HEK293 (cell line): Measurements from ENCODE around the gene FICD.
A peak's percentile ranks its signal among the peaks of the same experiment; 100 is the strongest.

Source experiments
- CTCF ChIA-PET: fragments of 350-600 bp; formaldehyde crosslinking; extraction: SDS; loops from one replicate; lab custom pipeline; 2021; ENCODE audit warnings: antibody characterized with exemption; lab: Yijun Ruan, JAX
- POLR2A ChIA-PET: fragments of 300-600 bp; formaldehyde crosslinking; extraction: SDS; loops from one replicate; lab custom pipeline; 2020; ENCODE audit warnings: antibody characterized with exemption, inconsistent platforms; lab: Yijun Ruan, JAX
- H3K27ac ChIP-seq: fragments of 200-500 bp; sonication (Bioruptor generic); 2 replicates; pipeline ENCODE4 v1.5.1; 2014; ENCODE audit warnings: low read depth, low read length, control low read depth, inconsistent platforms; ENCODE audit errors: extremely low read depth
- H3K36me3 ChIP-seq, 2 experiments: fragments of 200-500 bp in 1 of 2; sonication (Bioruptor generic) in 1 of 2; 1 replicate in 1 of 2; 2 replicates in 1 of 2; pipeline ENCODE4 v1.5.1; 2014 to 2017; ENCODE audit warnings: inconsistent platforms in 2 of 2, low read length in 2 of 2; ENCODE audit not compliant: control insufficient read depth in 2 of 2, insufficient read depth in 1 of 2
- H3K4me1 ChIP-seq: fragments of 200-500 bp; sonication (Bioruptor generic); 2 replicates; pipeline ENCODE4 v1.5.1; 2014; ENCODE audit warnings: mild to moderate bottlenecking, low read length, inconsistent platforms; ENCODE audit not compliant: control insufficient read depth, insufficient read depth
- H3K4me3 ChIP-seq: 2 replicates; pipeline ENCODE4 v1.5.1; 2011; ENCODE audit warnings: low read depth, mild to moderate bottlenecking, control low read depth, low read length, moderate library complexity
- H3K9me3 ChIP-seq: fragments of 200-500 bp; sonication (Bioruptor generic); 2 replicates; pipeline ENCODE4 v1.5.1; 2014; ENCODE audit warnings: low read depth, low read length, inconsistent platforms; ENCODE audit not compliant: control insufficient read depth, insufficient read depth
- GLIS1 ChIP-seq: fragments of 450-650 bp; formaldehyde crosslinking; IDR thresholded peaks from 2 replicates; pipeline ENCODE4 v1.5.1; 2016; ENCODE audit warnings: missing biosample characterization, missing genetic modification characterization
- HOXA7 ChIP-seq: sonication (generic); formaldehyde crosslinking; IDR thresholded peaks from 2 replicates; pipeline ENCODE4 v1.8.1; 2022; ENCODE audit warnings: missing genetic modification reagents, borderline replicate concordance
- MZF1 ChIP-seq: fragments of 450-650 bp; formaldehyde crosslinking; IDR thresholded peaks from 2 replicates; pipeline ENCODE4 v1.5.1; 2017; ENCODE audit warnings: missing biosample characterization, missing genetic modification characterization, borderline replicate concordance
- SP2 ChIP-seq: fragments of 450-650 bp; formaldehyde crosslinking; IDR thresholded peaks from 2 replicates; pipeline ENCODE4 v1.5.1; 2016; ENCODE audit warnings: missing biosample characterization, missing genetic modification characterization
- ZFP3 ChIP-seq: fragments of 450-650 bp; formaldehyde crosslinking; IDR thresholded peaks from 2 replicates; pipeline ENCODE4 v1.5.1; 2016; ENCODE audit warnings: low read depth, missing biosample characterization, missing genetic modification characterization
- ZFP69B ChIP-seq: fragments of 450-650 bp; formaldehyde crosslinking; IDR thresholded peaks from 2 replicates; pipeline ENCODE4 v1.5.1; 2016; ENCODE audit warnings: missing biosample characterization, missing genetic modification characterization
- ZNF121 ChIP-seq: fragments of 450-650 bp; formaldehyde crosslinking; IDR thresholded peaks from 2 replicates; pipeline ENCODE4 v1.5.1; 2016; ENCODE audit warnings: missing biosample characterization, missing genetic modification characterization
- ZNF146 ChIP-seq: fragments of 450-650 bp; formaldehyde crosslinking; IDR thresholded peaks from 2 replicates; pipeline ENCODE4 v1.5.1; 2016; ENCODE audit warnings: missing biosample characterization, missing genetic modification characterization
- ZNF248 ChIP-seq: fragments of 450-650 bp; formaldehyde crosslinking; IDR thresholded peaks from 2 replicates; pipeline ENCODE4 v1.5.1; 2017; ENCODE audit warnings: missing biosample characterization, missing genetic modification characterization
- ZNF335 ChIP-seq: fragments of 450-650 bp; formaldehyde crosslinking; conservative IDR thresholded peaks from 2 replicates; pipeline ENCODE4 v1.5.1; 2016; ENCODE audit warnings: missing biosample characterization, missing genetic modification characterization
- ZNF423 ChIP-seq: fragments of 450-650 bp; formaldehyde crosslinking; IDR thresholded peaks from 2 replicates; pipeline ENCODE4 v1.5.1; 2016; ENCODE audit warnings: missing biosample characterization, missing genetic modification characterization
- ZNF600 ChIP-seq: fragments of 450-650 bp; formaldehyde crosslinking; IDR thresholded peaks from 2 replicates; pipeline ENCODE4 v1.5.1; 2016; ENCODE audit warnings: missing biosample characterization, missing genetic modification characterization
- ZNF654 ChIP-seq: fragments of 450-650 bp; formaldehyde crosslinking; IDR thresholded peaks from 2 replicates; pipeline ENCODE4 v1.5.1; 2016; ENCODE audit warnings: low read depth, missing biosample characterization, missing genetic modification characterization
- ZNF701 ChIP-seq: fragments of 450-650 bp; formaldehyde crosslinking; IDR thresholded peaks from 2 replicates; pipeline ENCODE4 v1.5.1; 2016; ENCODE audit warnings: missing biosample characterization, missing genetic modification characterization
- ZNF792 ChIP-seq: fragments of 450-650 bp; formaldehyde crosslinking; IDR thresholded peaks from 2 replicates; pipeline ENCODE4 v1.5.1; 2016; ENCODE audit warnings: missing biosample characterization, missing genetic modification characterization
- TF ChIP-seq, protein P1 (sequence below): fragments of 450-650 bp; formaldehyde crosslinking; IDR thresholded peaks from 2 replicates; pipeline ENCODE4 v1.5.1; 2016; ENCODE audit warnings: missing biosample characterization, missing genetic modification characterization
- TF ChIP-seq, protein P2 (sequence below): fragments of 450-650 bp; formaldehyde crosslinking; conservative IDR thresholded peaks from 2 replicates; pipeline ENCODE4 v1.5.1; 2016; ENCODE audit warnings: low read depth, missing biosample characterization, missing genetic modification characterization

Gene FICD

DNA sequence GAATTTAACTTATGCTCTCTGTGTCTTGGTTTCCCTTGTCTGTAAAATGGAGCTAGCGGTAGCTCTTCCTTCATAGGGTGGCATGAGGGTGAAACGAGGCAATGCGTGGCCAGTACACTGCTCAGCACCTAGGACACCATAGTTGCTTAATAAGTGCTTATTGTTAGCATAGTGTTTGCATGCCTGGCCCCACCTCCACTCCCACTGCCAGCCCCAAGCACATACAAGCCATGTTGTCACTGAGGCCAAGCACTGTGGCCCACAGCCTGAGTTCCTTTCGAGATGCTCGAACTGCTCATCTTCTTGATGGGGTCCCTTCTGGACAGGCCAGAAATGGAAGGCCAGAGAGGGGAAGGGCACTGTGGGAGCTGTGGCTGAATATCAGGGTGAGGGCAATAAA is 839 bp downstream of the FICD start:
- peaks cover 5 to 43% of the 10 kb centered on the region in 2 experiments; a peak in 2 of 3 replicates for H3K36me3 ChIP-seq
- H3K4me3 ChIP-seq, result peak overlapping the region; percentile 84
- no peaks in the 10 kb centered on the region for H3K4me1 ChIP-seq
- ChIA-PET POLR2A (interaction anchor here (2.0 kb wide), 1 partner anchor 46 kb away, joined by 6 read pairs; the partner anchor contains the start of gene ISCU), CTCF (interaction anchor here (0.9 to 1.2 kb wide), 3 partner anchors 14 to 577 kb away, joined by 3 read pairs; partner anchors contain the start of gene ALKBH2)
- no peaks in the 10 kb centered on the region for H3K9me3 ChIP-seq
- no peak for TF ChIP-seq ZFP3 (tag by site-specific recombination)
- TF ChIP-seq, protein P1, sequence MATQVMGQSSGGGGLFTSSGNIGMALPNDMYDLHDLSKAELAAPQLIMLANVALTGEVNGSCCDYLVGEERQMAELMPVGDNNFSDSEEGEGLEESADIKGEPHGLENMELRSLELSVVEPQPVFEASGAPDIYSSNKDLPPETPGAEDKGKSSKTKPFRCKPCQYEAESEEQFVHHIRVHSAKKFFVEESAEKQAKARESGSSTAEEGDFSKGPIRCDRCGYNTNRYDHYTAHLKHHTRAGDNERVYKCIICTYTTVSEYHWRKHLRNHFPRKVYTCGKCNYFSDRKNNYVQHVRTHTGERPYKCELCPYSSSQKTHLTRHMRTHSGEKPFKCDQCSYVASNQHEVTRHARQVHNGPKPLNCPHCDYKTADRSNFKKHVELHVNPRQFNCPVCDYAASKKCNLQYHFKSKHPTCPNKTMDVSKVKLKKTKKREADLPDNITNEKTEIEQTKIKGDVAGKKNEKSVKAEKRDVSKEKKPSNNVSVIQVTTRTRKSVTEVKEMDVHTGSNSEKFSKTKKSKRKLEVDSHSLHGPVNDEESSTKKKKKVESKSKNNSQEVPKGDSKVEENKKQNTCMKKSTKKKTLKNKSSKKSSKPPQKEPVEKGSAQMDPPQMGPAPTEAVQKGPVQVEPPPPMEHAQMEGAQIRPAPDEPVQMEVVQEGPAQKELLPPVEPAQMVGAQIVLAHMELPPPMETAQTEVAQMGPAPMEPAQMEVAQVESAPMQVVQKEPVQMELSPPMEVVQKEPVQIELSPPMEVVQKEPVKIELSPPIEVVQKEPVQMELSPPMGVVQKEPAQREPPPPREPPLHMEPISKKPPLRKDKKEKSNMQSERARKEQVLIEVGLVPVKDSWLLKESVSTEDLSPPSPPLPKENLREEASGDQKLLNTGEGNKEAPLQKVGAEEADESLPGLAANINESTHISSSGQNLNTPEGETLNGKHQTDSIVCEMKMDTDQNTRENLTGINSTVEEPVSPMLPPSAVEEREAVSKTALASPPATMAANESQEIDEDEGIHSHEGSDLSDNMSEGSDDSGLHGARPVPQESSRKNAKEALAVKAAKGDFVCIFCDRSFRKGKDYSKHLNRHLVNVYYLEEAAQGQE, result 0 out of 2 replicates have a peak, but pooled peaks have one; percentile 3
- peak; percentile 33; the same call in 1 of the 2 replicates for TF ChIP-seq ZFP69B (tag by site-specific recombination)
- peak; percentile 85 for TF ChIP-seq ZNF792 (tag by site-specific recombination)
- TF ChIP-seq ZNF335 (tag by site-specific recombination), result peak; percentile 40; the same call in 1 of the 2 replicates
- TF ChIP-seq MZF1 (tag by site-specific recombination), result no peak
- no peak for TF ChIP-seq ZNF248 (tag by site-specific recombination)
- peak overlapping the region; percentile 60; the same call in 1 of the 2 replicates for H3K27ac ChIP-seq

DNA sequence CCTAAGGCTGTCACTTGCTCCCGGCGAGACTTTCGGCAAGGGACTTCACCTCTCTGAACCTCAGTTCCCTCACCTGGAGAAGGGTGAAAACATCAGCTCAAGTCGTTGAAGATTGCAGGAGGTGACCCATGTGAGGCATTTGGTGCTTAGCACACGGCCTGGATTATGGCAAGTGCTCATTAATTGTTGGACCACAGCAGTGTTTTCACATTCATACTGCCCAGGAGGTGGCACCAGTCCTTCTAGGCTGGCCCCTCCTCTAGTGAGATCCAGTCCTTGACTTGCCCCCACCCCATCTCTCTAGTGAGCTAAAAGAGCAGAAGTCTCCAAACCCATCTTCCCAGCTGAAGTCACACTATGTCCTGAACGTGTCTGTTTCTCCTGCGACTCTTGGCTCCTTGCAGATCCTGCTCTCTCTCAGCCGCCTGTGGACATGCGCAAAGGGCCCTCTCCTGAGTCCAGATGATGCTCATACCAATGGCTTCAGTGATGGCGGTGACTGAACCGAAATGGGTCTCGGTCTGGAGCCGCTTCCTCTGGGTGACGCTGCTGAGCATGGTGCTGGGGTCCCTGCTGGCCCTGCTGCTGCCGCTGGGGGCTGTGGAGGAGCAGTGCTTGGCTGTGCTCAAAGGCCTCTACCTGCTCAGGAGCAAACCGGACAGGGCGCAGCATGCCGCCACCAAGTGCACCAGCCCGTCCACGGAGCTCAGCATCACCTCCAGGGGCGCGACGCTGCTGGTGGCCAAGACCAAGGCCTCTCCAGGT is 1.6 kb downstream of the FICD start:
- H3K4me3 ChIP-seq, result no peak overlapping the region
- H3K36me3 ChIP-seq, result peaks cover 5 to 51% of the 10 kb centered on the region in 2 experiments; a peak in 2 of 3 replicates
- H3K27ac ChIP-seq, result no peak overlapping the region
- no peaks in the 10 kb centered on the region for H3K9me3 ChIP-seq
- ChIA-PET CTCF (interaction anchor here (0.6 to 1.2 kb wide), 4 partner anchors 13 to 576 kb away, joined by 3 read pairs; partner anchors contain the start of gene ALKBH2), POLR2A (interaction anchor here (2.0 kb wide), 1 partner anchor 46 kb away, joined by 6 read pairs; the partner anchor contains the start of gene ISCU)
- TF ChIP-seq ZNF423 (tag by site-specific recombination), result no peak
- peak; percentile 11; the same call in 1 of the 2 replicates for TF ChIP-seq SP2
- 0 out of 2 replicates have a peak, but pooled peaks have one; percentile 13 for TF ChIP-seq ZNF654
- TF ChIP-seq, protein P2, sequence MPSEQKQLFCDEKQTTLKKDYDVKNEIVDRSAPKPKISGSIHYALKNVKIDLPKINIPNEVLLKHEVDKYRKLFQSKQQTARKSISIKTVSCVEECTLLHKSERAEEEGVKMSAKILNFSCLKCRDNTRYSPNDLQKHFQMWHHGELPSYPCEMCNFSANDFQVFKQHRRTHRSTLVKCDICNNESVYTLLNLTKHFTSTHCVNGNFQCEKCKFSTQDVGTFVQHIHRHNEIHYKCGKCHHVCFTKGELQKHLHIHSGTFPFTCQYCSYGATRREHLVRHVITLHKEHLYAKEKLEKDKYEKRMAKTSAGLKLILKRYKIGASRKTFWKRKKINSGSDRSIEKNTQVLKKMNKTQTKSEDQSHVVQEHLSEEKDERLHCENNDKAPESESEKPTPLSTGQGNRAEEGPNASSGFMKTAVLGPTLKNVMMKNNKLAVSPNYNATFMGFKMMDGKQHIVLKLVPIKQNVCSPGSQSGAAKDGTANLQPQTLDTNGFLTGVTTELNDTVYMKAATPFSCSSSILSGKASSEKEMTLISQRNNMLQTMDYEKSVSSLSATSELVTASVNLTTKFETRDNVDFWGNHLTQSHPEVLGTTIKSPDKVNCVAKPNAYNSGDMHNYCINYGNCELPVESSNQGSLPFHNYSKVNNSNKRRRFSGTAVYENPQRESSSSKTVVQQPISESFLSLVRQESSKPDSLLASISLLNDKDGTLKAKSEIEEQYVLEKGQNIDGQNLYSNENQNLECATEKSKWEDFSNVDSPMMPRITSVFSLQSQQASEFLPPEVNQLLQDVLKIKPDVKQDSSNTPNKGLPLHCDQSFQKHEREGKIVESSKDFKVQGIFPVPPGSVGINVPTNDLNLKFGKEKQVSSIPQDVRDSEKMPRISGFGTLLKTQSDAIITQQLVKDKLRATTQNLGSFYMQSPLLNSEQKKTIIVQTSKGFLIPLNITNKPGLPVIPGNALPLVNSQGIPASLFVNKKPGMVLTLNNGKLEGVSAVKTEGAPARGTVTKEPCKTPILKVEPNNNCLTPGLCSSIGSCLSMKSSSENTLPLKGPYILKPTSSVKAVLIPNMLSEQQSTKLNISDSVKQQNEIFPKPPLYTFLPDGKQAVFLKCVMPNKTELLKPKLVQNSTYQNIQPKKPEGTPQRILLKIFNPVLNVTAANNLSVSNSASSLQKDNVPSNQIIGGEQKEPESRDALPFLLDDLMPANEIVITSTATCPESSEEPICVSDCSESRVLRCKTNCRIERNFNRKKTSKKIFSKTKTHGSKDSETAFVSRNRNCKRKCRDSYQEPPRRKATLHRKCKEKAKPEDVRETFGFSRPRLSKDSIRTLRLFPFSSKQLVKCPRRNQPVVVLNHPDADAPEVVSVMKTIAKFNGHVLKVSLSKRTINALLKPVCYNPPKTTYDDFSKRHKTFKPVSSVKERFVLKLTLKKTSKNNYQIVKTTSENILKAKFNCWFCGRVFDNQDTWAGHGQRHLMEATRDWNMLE (tag by site-specific recombination), result no peak
- TF ChIP-seq HOXA7, result no peak
- TF ChIP-seq GLIS1 (tag by site-specific recombination), result peak; percentile 97
- TF ChIP-seq ZNF146 (tag by site-specific recombination), result no peak
- no peak for TF ChIP-seq ZNF121 (tag by site-specific recombination)
- TF ChIP-seq ZNF701 (tag by site-specific recombination), result no peak
- TF ChIP-seq ZNF600 (tag by site-specific recombination), result 0 out of 2 replicates have a peak, but pooled peaks have one; percentile 13
- no peaks in the 10 kb centered on the region for H3K4me1 ChIP-seq
